Epithelial cell of esophagus (primary cell): ENCODE data around the gene DGKI.
A peak's percentile ranks its signal among the peaks of the same experiment; 100 is the strongest.

Source experiments
- DNase-seq: peaks from one replicate; pipeline ENCODE4 v3.0.0; 2010; ENCODE audit warnings: low read depth
- H3K4me3 ChIP-seq: 2 replicates; pipeline ENCODE4 v1.5.1; 2011; ENCODE audit warnings: mild to moderate bottlenecking, low read length, control low read depth
- CTCF ChIP-seq: IDR thresholded peaks from 2 replicates; pipeline ENCODE4 v1.5.1; 2011; ENCODE audit warnings: low read depth, mild to moderate bottlenecking, low read length, control low read depth, inconsistent platforms; ENCODE audit not compliant: insufficient read depth; ENCODE audit errors: missing control alignments

DGKI gene

GRCh38 chr7:137790828-137791227 lies 55.9 kb downstream of the DGKI start:
- no peak for TF ChIP-seq CTCF
- peak; percentile 21 for DNase-seq
- no peak overlapping the region for H3K4me3 ChIP-seq

GRCh38 chr7:137789215-137789882 lies 57.4 kb downstream of the DGKI start:
- DNase-seq = peak; percentile 80
- TF ChIP-seq CTCF = no peak

GRCh38 chr7:137787301-137787976 lies 59.3 kb downstream of the DGKI start:
- no peak overlapping the region for H3K4me3 ChIP-seq
- no peak for DNase-seq
- no peak for TF ChIP-seq CTCF

More at GRCh38 chr7:137789215-137789882, 57.4 kb downstream of the DGKI start:
- H3K4me3 ChIP-seq = no peak overlapping the region

- TF ChIP-seq CTCF = no peak
- no peak for DNase-seq
- H3K4me3 ChIP-seq = no peak overlapping the region
These were observed 68.3 kb downstream of the DGKI start for GRCh38 chr7:137778511-137778910.

- no peak for TF ChIP-seq CTCF
- no peak overlapping the region for H3K4me3 ChIP-seq
- peak; percentile 63 for DNase-seq
These were observed 72.0 kb downstream of the DGKI start for GRCh38 chr7:137774793-137775201.

- peak; percentile 81 for DNase-seq
- H3K4me3 ChIP-seq = no peak overlapping the region
- no peak for TF ChIP-seq CTCF
These were observed 74.0 kb downstream of the DGKI start for GRCh38 chr7:137772748-137773147.
